Small intestine (tissue), 7 donors: ENCODE results near the gene SEMA6D. TPM values are rescaled to one million over a fixed set of nuclear protein-coding genes. Genes with fewer than 3 reads are reported as not detected.

Experiments used
- DNase-seq, 2 donors: peaks; one replicate each; pipeline versions ENCODE4 v3.0.0 to v3.0.0-alpha.2; 2013
- FAIRE-seq: peaks from 2 replicates; lab custom pipeline; 2012; peaks lifted over from hg19 to GRCh38; lab: Jason Lieb, UNC
- H3K27ac ChIP-seq, 3 donors: one replicate each; pipeline ENCODE4 v1.5.1; 2013; ENCODE audit warnings: low read length in 2 of 3, mild to moderate bottlenecking in 2 of 3, control low read depth in 1 of 3, inconsistent platforms in 1 of 3, low read depth in 1 of 3, moderate library complexity in 1 of 3
- H3K27me3 ChIP-seq, 3 donors: one replicate each; pipeline ENCODE4 v1.6.1; 2013; ENCODE audit warnings: low read length in 3 of 3, inconsistent platforms in 1 of 3; ENCODE audit not compliant: control insufficient read depth in 3 of 3, insufficient read depth in 3 of 3
- H3K36me3 ChIP-seq, 3 donors: one replicate each; pipeline ENCODE4 v1.6.1; 2013; ENCODE audit warnings: low read length in 3 of 3, inconsistent platforms in 1 of 3, low read depth in 1 of 3, mild to moderate bottlenecking in 1 of 3, moderate library complexity in 1 of 3; ENCODE audit not compliant: control insufficient read depth in 3 of 3, insufficient read depth in 2 of 3
- H3K4me1 ChIP-seq, 3 donors: one replicate each; pipeline ENCODE4 v1.6.1; 2013; ENCODE audit warnings: low read length in 2 of 3, inconsistent platforms in 1 of 3, low read depth in 1 of 3, mild to moderate bottlenecking in 1 of 3, moderate library complexity in 1 of 3; ENCODE audit not compliant: control insufficient read depth in 3 of 3, insufficient read depth in 2 of 3
- H3K4me3 ChIP-seq, 3 donors: one replicate each; pipeline ENCODE4 v1.5.1; 2013; ENCODE audit warnings: low read length in 3 of 3, control low read depth in 1 of 3, inconsistent platforms in 1 of 3, low read depth in 1 of 3, mild to moderate bottlenecking in 1 of 3, moderate library complexity in 1 of 3
- H3K9me3 ChIP-seq, 2 donors: one replicate each; pipeline ENCODE4 v1.6.1; 2013; ENCODE audit warnings: low read depth in 1 of 2, low read length in 1 of 2; ENCODE audit not compliant: control insufficient read depth in 2 of 2, insufficient read depth in 1 of 2
- WGBS, 3 donors: extraction: QIAGEN DNeasy Blood & Tissue Kit; methylation state at CpG; one replicate each; pipeline ENCODE4 v1.1.7; 2013; 5-methylcytosine and 5-hydroxymethylcytosine counted together
- polyA plus RNA-seq, 4 donors: library from polyadenylated mRNA; stranded (reverse) in 3 of 4; unstranded in 1 of 4; fragments of 200-250 nt in 3 of 4; fragments of 120-200 nt in 1 of 4; gene quantifications; one replicate each; pipeline versions ENCODE4 v1.2.1 to v1.2.3, GENCODE V29; 2013
- donor health status: healthy with polysubstance abuse.
- donor health status: control.
- donor health status: control.
- donor health status: Bipolar disorder and iron deficiency.
- donor health status: healthy.

SEMA6D gene
- polyA plus RNA-seq, 4 donors, result 14.6 to 55.6 (median 23.9) TPM

- DNase-seq (no peak), FAIRE-seq (no peak)
- peaks cover 0 to 7% of the 10 kb centered on the region in 2 donors for H3K9me3 ChIP-seq
- no peaks in the 10 kb centered on the region for H3K36me3 ChIP-seq
- H3K4me3 ChIP-seq, result no peak overlapping the region
- no peaks in the 10 kb centered on the region for H3K4me1 ChIP-seq
- no peak overlapping the region for H3K27ac ChIP-seq
- no peaks in the 10 kb centered on the region for H3K27me3 ChIP-seq
Measured at GRCh38 chr15:47784820-47785219, 67.5 kb downstream of the SEMA6D start.

GRCh38 chr15:47786371-47786770, 69.1 kb downstream of the SEMA6D start:
- no peak overlapping the region for H3K27ac ChIP-seq
- no peaks in the 10 kb centered on the region for H3K27me3 ChIP-seq
- WGBS, 3 donors, result 80 to 88% (median 88%) methylated on average over 4 of the region's 4 CpGs
- FAIRE-seq (no peak), DNase-seq (no peak)
- no peak overlapping the region for H3K4me3 ChIP-seq
- H3K36me3 ChIP-seq, result no peaks in the 10 kb centered on the region
- H3K4me1 ChIP-seq, result no peaks in the 10 kb centered on the region
- H3K9me3 ChIP-seq, result peaks cover 0 to 7% of the 10 kb centered on the region in 2 donors

- no peaks in the 10 kb centered on the region for H3K4me1 ChIP-seq
- no peaks in the 10 kb centered on the region for H3K36me3 ChIP-seq
- WGBS, 3 donors, result 71 to 91% (median 78%) methylated on average over 1 of the region's 1 CpG
- no peak overlapping the region for H3K27ac ChIP-seq
- H3K27me3 ChIP-seq, result no peaks in the 10 kb centered on the region
- H3K4me3 ChIP-seq, result no peak overlapping the region
- no peak for DNase-seq
- FAIRE-seq, result no peak
- H3K9me3 ChIP-seq, result peaks cover 0 to 7% of the 10 kb centered on the region in 2 donors
Measured at GRCh38 chr15:47787875-47788274, 70.6 kb downstream of the SEMA6D start.

GRCh38 chr15:47788685-47789084, 71.4 kb downstream of the SEMA6D start:
- DNase-seq (no peak), FAIRE-seq (no peak)

GRCh38 chr15:47791161-47791560, 73.9 kb downstream of the SEMA6D start:
- WGBS, 3 donors, result 68 to 87% (median 85%) methylated on average over 1 of the region's 1 CpG
- DNase-seq (no peak), FAIRE-seq (no peak)
- Histone ChIP-seq H3K9me3 (no peaks in the 10 kb centered on the region), H3K36me3 (no peaks in the 10 kb centered on the region), H3K4me1 (no peaks in the 10 kb centered on the region), H3K27ac (no peak overlapping the region), H3K27me3 (no peaks in the 10 kb centered on the region), H3K4me3 (no peak overlapping the region)

More at GRCh38 chr15:47788685-47789084, 71.4 kb downstream of the SEMA6D start:
- Histone ChIP-seq H3K4me1 (no peaks in the 10 kb centered on the region), H3K27me3 (no peaks in the 10 kb centered on the region), H3K36me3 (no peaks in the 10 kb centered on the region), H3K4me3 (no peak overlapping the region), H3K9me3 (peaks cover 0 to 1% of the 10 kb centered on the region in 2 donors), H3K27ac (no peak overlapping the region)
- WGBS, 3 donors, result 62 to 87% (median 79%) methylated on average over 3 of the region's 3 CpGs

- no peak overlapping the region for H3K4me3 ChIP-seq
- no peak for FAIRE-seq
- no peak overlapping the region for H3K27ac ChIP-seq
- H3K36me3 ChIP-seq, result no peaks in the 10 kb centered on the region
- no peak for DNase-seq
- H3K4me1 ChIP-seq, result no peaks in the 10 kb centered on the region
- 44 to 73% (median 71%) methylated on average over 2 of the region's 2 CpGs for WGBS, 3 donors
- H3K27me3 ChIP-seq, result no peaks in the 10 kb centered on the region
- H3K9me3 ChIP-seq, result no peaks in the 10 kb centered on the region
Measured at GRCh38 chr15:47792231-47792630, 74.9 kb downstream of the SEMA6D start.

- 65 to 73% (median 73%) methylated on average over 3 of the region's 3 CpGs for WGBS, 3 donors
- no peaks in the 10 kb centered on the region for H3K4me1 ChIP-seq
- H3K27me3 ChIP-seq, result no peaks in the 10 kb centered on the region
- DNase-seq (no peak), FAIRE-seq (no peak)
- H3K4me3 ChIP-seq, result no peak overlapping the region
- no peak overlapping the region for H3K27ac ChIP-seq
- H3K9me3 ChIP-seq, result no peaks in the 10 kb centered on the region
- no peaks in the 10 kb centered on the region for H3K36me3 ChIP-seq
Measured at GRCh38 chr15:47794252-47794914, 77.1 kb downstream of the SEMA6D start.

- Histone ChIP-seq H3K4me1 (no peaks in the 10 kb centered on the region), H3K27me3 (no peaks in the 10 kb centered on the region), H3K36me3 (no peaks in the 10 kb centered on the region), H3K4me3 (no peak overlapping the region), H3K27ac (no peak overlapping the region), H3K9me3 (no peaks in the 10 kb centered on the region)
- DNase-seq (no peak), FAIRE-seq (no peak)
- 79 to 87% (median 80%) methylated on average over 3 of the region's 3 CpGs for WGBS, 3 donors
Measured at GRCh38 chr15:47795864-47796263, 78.6 kb downstream of the SEMA6D start.

GRCh38 chr15:47796339-47796738, 79.0 kb downstream of the SEMA6D start:
- WGBS, 3 donors, result 65 to 71% (median 70%) methylated on average over 3 of the region's 3 CpGs
- H3K36me3 ChIP-seq, result no peaks in the 10 kb centered on the region
- no peaks in the 10 kb centered on the region for H3K27me3 ChIP-seq
- H3K4me1 ChIP-seq, result no peaks in the 10 kb centered on the region
- DNase-seq, result no peak
- H3K9me3 ChIP-seq, result no peaks in the 10 kb centered on the region
- no peak overlapping the region for H3K27ac ChIP-seq
- no peak for FAIRE-seq
- H3K4me3 ChIP-seq, result no peak overlapping the region
